IPS DF 4.7 (cell line): ENCODE data around the gene SSR3.
A peak's percentile ranks its signal among the peaks of the same experiment; 100 is the strongest.

Source experiments
- DNase-seq: peaks from one replicate; pipeline ENCODE4 v3.0.0-alpha.2; 2013; ENCODE audit warnings: low spot score; ENCODE audit errors: extremely low read depth

Gene SSR3

GRCh38 chr3:156536524-156537316 lies 18.2 kb downstream of the SSR3 start:
- no peak for DNase-seq

GRCh38 chr3:156535798-156536197 lies 19.1 kb downstream of the SSR3 start:
- DNase-seq: no peak

- DNase-seq: no peak
Measured at GRCh38 chr3:156535162-156535627, 19.7 kb downstream of the SSR3 start.

GRCh38 chr3:156533205-156533604 lies 21.7 kb downstream of the SSR3 start:
- DNase-seq: no peak

GRCh38 chr3:156532730-156533129 lies 22.2 kb downstream of the SSR3 start:
- DNase-seq: no peak

- DNase-seq: no peak
Measured at GRCh38 chr3:156530980-156531379, 23.9 kb downstream of the SSR3 start.

GRCh38 chr3:156527060-156527459 lies 27.9 kb downstream of the SSR3 start:
- DNase-seq: no peak

- DNase-seq: no peak
Measured at GRCh38 chr3:156525808-156526207, 29.1 kb downstream of the SSR3 start.

- no peak for DNase-seq
Measured at GRCh38 chr3:156522673-156523072, 32.2 kb downstream of the SSR3 start.

- no peak for DNase-seq
Measured at GRCh38 chr3:156519758-156520162, 35.2 kb downstream of the SSR3 start.

GRCh38 chr3:156518726-156519125 lies 36.2 kb downstream of the SSR3 start:
- no peak for DNase-seq

GRCh38 chr3:156516961-156517360 lies 38.0 kb downstream of the SSR3 start:
- no peak for DNase-seq

- DNase-seq: no peak
Measured at GRCh38 chr3:156516284-156516683, 38.6 kb downstream of the SSR3 start.

GRCh38 chr3:156513619-156514018 lies 41.3 kb downstream of the SSR3 start:
- no peak for DNase-seq

GRCh38 chr3:156511987-156512677 lies 42.8 kb downstream of the SSR3 start:
- DNase-seq: no peak

- peak; percentile 25 for DNase-seq
Measured at GRCh38 chr3:156509189-156510174, 45.4 kb downstream of the SSR3 start.

GRCh38 chr3:156507285-156507684 lies 47.6 kb downstream of the SSR3 start:
- no peak for DNase-seq

- no peak for DNase-seq
Measured at GRCh38 chr3:156498307-156498706, 56.6 kb downstream of the SSR3 start.

- no peak for DNase-seq
Measured at GRCh38 chr3:156497326-156497725, 57.6 kb downstream of the SSR3 start.

GRCh38 chr3:156495816-156496215 lies 59.1 kb downstream of the SSR3 start:
- DNase-seq: no peak

GRCh38 chr3:156493887-156494286 lies 61.0 kb downstream of the SSR3 start:
- DNase-seq: no peak
